ENCODE measurements around the gene TENT5C. TPM values are rescaled to one million over a fixed set of nuclear protein-coding genes. Genes with fewer than 3 reads are reported as not detected.

TENT5C gene
- total RNA-seq, 2 experiments from 2014 or later, result 3.9 to 4.0 TPM

Other genes starting within 250 kb of the TENT5C start
- 10 to 100 TPM; 24.5 to 24.8 TPM for gene MAN1A2, start 238.6 kb upstream of the TENT5C start, total RNA-seq